SK-N-DZ (cell line): ENCODE data around the gene CRABP2.
A peak's percentile ranks its signal among the peaks of the same experiment; 100 is the strongest.

Experiments
- DNase-seq: peaks from one replicate; pipeline ENCODE4 v3.0.0-alpha.2; 2015; ENCODE audit warnings: low spot score

The CRABP2 gene

DNA sequence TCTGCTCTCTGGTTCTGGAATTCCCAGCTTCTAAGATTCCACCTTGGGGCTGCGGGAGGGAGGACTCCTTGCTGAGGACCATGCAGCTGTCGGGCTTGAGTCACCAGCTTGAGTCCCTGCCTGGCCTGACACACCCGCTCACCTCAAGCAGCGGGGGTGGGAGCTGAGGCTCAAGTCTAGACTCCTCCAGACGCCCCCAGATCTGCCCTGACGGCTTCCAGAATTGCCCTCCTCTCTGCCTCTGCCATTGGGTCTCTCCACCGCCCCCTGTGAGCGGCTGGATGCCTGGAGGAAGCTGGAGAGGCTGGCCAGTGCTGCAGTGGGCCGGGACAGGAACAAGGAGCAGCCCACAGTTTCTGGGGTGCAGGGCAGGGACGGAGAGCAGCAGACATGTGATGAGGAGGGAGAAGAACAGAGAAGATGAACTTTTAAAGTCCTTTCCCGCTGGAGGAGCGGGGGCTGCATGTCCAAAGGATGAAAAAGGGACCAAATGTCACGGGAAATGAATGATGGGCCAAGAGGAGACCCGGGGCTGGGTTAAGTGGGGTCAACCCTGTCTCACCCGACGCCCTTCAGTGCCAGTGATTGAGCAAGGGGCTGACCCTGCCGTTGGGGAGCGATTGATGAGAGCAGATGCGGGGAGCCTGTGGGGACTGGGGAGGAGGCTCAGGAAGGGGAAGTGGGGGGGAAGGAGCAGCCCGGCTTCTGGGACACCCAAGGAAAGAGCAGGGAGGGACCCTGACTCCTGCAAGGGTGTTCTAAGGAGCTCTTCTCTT lies 13.5 kb downstream of the CRABP2 start:
- no peak for DNase-seq

DNA sequence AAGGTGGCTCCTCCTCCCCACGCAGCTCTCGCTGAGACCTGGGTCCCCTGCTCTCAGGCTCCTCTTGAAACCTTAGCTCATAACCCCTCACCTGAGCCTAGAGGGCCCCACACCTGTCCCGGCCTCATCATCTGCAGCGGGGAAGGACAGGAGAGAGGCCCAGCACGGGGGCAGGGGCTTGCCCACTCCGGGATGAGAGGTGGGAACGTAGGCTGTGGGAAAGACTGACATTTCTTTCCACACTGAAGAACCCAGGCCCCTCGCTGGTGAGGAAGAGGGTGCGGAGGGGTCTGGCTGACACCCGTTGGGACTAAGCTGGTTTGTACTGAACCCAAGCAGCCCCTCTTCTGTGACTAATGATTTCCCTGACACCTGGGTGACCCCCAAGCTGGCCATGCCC lies 14.2 kb downstream of the CRABP2 start:
- no peak for DNase-seq

DNA sequence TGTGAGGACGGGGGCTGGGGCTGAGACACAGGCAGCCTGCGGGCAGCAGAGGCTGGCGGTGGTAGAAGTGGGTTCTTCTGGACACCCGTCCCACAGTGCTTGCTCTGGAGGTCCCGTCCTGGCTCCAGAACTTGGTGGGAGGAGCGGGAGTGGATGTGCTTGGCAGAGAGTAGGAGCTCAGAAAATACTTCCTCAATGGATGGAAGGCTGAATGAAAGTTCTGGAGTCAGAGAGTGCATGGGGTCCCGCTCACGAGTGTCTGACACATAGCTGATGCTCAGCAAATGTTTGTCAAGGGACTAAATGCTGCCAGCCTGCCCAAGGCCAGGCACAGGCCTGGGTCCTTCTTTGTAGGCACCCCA lies 14.7 kb downstream of the CRABP2 start:
- no peak for DNase-seq

DNA sequence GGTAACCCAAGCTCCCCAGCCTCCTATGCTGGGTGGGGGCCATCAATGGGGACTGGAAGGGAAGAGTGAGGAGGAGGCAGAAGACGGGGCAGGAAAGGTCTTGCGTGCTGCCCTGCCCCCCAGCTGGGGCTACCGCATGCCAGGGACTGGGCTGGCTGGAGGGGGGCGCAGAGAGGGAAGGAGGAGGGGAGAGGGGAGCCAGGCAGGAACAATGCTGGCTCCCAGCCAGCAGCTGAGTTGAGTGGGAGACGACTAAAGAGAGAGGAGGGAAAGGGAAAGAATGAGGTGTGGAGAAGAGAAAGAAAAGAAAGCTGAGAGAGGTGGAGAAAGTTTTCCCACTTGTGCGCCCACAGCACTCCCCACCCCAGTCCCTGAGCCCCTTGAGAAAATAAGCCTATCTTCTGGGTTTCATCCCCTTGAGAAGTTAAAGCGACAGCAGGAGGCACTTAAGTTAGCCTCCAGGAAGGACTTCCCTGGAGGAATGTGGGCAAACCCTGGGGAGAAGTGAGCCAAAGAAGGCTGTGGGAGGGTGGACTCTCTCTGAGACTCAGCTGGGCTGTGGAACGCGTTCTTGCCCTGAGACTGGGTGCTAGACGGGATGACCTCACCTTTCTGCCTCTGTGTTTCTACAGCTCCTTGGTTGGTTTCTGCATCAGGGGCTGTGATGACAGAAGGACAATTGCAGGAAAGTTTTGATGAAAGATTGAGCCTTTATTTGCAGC lies 15.3 kb downstream of the CRABP2 start:
- no peak for DNase-seq

DNA sequence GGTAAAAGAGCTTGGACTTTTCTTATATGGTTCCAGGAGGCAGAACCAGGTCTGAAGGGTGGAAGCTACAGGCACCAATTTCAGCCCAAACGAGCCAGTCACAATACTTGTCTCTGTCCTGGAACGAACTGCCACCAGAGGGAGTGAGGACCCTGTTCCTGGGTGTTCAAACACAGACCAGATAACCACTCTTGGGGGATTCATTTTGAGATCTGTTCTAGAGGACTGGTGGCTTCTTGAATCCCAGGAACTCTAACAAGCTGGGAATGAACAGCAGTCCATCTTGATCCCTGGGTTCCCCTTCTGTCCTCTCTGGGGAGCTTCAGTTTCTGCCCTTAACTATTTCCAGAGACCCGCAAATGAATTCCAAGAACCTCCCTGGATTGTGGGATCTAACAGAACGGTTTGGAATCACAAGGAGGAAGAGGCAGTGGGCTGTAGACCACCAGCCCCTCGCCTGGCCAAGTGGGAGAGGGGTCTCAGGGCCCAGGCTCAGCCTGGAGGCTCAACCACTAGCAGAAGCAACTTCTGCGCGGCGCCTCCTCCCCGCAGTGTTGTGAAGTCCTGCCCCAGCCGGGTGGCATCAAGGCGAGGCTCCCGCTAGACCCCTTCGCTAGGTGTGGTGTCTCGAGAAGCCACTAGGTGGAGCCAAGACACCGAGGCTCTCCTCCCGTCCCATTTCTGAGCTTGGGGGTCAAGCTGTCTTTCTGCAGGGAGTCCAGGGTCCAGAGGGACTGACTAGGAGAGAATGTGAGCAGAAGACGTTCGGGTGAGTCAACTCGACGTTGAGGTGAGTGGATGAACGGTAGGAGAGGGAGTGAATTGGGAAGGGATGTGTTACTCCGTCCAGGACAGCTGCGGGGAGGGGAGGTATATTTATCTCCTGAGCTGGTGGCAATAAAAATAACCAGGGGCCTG lies 16.1 kb downstream of the CRABP2 start:
- peak; percentile 90 for DNase-seq

DNA sequence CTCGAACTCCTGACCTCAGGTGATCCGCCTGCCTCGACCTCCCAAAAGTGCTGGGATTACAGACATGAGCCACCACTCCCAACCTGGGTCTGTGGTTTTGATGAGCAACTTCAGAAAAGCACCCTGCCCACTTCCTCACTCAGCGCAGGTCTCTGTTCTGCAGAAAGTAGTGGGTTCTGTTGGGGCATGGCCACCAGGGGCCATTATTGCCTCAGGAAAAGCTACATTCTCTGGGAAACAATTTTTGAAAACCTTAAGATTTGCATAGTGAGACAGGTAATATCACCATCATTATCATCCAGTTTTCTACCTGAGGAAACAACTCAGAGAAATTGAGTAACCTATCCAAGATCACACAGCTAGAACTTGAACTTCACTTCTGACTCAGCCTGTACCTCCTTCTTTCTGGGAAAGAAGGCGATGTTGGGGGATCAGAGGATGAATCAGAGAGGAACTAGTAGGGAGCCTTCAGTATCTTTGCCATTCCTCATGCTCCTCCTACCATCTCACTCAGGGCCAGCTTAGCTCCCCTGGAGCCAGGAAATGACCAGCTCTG lies 21.1 kb downstream of the CRABP2 start:
- DNase-seq, result no peak

DNA sequence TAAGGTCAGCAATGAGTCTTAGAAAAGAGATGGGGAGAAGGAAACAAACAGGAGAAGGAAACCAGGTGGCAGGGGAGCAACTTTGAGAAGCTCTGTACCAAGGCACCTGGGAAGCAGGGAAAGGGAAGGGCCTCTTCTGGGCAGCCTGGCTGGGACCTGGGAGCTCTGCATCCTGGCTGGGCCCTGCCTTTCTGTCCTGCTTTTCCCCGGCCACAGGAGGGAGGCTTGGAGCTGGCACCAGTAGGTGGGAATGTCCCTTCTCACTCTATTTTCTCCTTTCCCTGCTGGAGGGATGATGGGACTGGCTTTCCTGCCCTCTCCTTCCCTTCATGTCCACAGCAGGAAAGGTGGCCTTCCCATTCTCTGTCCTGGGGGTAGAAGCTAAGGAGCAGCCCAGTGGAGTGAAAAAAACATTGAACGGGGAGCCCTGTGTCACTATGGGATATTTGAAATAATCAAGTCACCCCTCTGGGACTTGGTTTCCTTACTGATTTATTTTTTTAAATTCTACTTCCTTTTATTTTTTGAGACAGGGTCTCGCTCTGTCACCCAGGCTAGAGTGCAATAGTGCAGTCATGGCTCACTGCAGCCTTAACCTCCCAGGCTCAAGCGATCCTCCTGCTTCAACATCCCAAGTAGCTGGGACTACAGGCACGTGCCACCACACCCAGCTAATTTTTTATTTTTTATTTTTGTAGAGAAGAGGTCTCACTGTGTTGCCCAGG lies 23.1 kb downstream of the CRABP2 start:
- no peak for DNase-seq

DNA sequence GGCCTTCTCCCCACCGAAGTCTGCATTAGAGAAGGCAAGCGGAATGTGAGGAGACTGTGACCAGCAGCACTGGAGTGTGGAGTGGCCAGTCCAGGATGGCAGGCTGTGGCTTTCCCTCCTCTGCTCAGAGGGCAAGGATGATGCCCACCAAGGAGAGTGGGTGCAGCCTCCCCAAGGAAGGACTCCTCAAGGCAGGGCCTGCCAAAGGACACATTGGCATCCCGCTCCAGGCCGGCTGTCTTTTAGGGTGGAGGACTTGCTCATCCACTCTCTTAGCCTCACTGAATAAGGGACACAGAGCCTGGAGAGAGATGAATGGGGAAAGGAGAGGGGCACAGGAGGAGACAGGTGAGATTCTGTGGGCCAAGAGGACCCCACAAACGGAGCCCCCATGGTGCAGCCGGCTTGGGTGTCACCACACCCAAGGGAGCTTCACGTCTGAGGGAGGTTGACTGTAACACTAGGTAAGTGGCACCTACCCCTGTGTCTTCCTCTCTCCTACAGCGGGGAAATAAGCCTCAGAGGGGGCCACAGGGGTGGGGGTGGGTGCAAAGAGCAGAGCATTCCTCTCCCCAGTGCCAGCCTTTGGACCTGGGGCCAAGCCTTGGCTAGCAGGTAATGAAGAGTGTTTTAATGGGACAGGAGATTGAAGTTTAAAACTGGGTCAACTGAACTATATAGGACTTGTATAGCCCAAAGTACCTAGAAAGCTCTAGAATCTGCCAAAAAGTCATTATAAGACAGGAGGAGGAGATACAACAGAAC lies 24.0 kb downstream of the CRABP2 start:
- no peak for DNase-seq

DNA sequence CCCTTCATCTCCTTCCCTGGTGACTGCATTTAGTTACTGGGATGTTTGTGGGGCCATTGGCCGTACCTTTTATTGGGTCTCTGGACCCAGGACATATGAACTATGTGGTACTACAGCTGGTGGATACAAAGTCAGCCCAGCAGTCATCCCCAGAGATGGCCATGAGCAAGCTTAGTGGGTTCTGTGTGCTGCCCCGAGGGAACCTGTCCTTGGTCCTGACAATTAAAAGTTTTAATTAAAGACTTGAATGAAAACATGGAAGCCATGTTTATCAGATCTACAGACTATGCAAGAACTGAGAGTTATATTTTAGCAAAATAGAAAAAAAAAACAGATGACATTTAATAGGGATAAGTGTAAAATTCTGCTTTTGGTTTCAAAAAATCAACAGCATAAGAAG lies 25.3 kb downstream of the CRABP2 start:
- no peak for DNase-seq

DNA sequence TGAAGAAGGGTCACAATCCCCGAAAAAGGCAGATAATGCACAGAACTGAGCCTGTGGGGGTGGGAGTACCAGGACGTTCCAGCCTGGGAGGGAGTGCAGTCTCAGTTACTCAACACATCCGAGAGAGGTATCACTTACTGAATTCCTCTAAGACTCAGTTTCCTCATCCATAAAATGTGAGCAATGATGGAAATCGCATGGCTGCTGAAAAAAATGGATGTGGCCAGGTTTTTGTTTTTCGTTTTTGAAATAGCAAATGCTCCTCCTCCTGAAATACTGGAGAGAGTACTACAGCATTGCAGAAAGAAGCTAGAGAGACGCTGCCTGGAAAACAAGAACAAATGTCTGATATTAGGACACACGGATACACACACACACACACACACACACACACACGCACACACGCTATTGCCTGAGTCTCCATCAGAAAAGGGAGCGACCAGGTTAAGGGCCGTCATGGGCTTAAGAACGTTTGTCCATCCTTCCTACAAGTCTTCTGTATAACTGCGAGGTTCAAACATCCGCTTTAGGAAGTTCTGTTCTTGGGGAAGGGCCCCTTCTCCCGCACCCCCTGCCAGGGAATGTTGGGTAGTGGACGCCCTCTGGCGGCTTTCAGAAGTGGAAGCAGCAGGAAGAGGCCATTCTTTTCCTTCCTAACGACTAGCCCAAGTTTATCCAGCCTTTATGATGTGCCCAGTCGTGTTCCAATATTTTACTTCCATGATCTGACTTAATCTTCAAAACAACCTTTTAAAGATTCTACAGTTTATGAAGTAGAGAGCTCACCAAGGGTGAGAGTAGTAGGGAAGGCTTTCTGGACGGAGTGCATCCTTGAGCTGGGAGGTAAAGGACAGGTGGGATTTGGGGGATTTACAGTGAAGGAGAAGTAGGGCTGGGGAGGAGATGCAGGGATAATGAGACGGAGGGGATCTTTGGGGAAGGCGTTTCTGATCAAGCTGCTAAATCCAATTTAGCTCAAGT lies 27.5 kb downstream of the CRABP2 start:
- DNase-seq, result peak; percentile 79

DNA sequence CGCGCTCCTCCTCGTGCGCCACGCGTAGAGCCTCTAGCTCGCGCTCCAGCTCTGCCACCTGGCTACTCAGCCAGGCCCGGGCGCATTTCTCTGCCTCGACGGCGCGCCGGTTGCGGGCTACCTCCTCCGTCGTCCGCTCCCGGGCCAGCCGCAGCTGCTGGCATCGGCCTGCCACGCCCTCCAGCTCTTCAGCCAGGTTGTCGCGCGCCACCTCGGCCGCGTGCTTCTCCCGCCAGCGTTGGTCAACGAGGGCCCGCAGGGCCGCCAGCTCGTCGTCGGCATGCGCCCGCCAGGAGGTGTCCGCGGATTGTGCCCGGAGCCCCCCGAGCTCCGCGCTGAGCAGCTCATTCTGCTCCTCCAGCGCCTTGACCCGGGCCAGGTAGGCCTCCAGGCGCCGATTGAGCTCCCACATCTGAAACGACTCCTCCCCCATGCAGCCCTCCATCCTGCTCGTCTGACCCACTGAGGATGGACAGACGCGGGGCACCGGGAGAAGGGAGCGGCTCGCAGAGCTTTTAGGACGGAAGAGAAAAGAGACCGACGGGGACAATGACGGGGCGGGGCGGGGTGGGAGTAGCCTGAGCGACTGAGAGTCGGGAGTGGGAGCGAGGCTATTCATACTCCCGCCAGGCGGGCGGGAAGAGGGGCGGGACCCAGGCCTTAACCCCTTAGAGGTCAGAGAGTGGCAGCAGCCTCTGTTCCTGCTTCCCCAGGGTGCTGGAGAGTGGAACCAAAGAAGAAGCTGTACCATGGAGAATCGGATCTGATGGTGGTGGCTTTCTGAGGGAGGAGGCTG lies 28.4 kb downstream of the CRABP2 start, which contains the start of gene NES:
Gene NES, minus strand, starts transcription at position 588 of the 796 bp plus-strand sequence. Its CDS starts 143 bp downstream, at position 445.
- DNase-seq, result peak; percentile 87

DNA sequence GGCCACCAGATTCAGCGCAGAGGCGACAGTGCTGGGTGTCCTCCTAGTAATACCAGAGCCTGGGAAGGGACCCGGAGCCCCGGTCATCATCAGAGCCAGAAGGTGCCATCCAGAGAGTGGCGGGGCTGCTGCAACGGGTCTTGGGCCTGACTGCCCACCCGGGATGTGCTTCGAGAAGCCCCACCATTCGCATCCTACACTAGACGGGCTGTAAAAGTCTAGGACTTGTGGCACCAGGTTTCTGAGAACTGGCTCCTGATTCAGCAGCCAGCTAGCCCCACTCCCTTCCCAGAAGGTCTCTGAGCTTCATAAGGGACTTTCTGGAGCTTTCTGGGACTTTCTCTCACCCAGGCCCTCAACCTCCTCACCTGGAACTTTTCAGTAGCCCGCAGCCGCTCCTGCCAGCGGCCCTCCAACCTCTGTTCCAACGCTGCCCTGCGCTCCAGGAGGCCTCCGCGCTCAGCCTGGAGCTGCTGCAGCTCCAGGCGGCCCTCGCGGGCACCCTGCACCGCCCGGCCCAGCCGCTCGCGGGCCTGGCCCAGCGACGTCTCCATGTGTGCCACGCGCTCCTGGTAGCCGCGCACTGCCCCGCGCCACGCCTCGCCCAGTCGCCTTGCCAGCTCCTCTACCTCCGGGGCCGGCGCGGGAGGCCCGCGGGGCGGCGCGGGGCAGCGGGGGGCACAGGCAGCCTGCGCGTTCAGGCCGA lies 29.1 kb downstream of the CRABP2 start:
- DNase-seq, result no peak

DNA sequence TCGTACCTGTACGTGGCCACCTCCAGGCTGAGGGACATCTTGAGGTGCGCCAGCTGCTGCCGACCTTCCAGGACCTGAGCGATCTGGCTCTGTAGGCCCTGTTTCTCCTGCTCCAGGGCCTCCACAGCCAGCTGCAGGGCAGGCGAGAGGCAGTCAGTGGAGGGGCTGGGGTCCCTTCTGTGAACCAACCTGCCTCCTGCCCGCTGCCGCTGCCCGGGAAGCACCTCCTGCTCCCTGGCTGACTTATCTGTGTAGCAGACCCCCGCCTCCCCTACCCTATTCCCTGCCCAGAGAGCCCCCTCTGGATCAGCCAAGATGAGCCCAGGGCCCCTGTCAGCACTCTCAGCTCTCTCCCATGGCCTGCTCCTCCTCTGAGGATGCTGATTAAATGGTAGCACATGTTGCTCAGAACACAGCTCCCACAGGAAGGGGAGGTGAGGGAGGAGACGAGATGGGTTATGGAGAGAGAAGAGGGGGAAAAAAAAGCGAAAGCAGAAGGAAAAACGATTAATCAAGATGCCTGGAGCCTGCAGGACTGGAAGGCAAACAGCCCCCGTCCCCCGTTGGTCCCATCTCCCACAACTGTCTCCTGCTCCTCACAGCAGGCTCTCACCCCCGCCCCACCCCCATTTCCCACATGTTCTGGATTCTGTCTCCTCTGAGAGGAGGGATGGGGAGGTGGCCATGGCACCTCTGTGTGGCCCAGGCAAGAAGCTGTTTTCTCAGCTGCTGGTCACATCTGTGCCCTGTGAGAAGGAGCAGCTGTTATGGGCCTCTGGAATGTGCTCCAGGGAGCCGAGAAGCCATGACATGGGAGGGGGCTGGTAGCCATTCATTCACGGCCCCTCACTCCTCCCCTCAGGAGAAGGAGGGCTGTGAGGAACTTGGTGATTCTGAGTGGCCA lies 29.9 kb downstream of the CRABP2 start:
- peak; percentile 80 for DNase-seq

DNA sequence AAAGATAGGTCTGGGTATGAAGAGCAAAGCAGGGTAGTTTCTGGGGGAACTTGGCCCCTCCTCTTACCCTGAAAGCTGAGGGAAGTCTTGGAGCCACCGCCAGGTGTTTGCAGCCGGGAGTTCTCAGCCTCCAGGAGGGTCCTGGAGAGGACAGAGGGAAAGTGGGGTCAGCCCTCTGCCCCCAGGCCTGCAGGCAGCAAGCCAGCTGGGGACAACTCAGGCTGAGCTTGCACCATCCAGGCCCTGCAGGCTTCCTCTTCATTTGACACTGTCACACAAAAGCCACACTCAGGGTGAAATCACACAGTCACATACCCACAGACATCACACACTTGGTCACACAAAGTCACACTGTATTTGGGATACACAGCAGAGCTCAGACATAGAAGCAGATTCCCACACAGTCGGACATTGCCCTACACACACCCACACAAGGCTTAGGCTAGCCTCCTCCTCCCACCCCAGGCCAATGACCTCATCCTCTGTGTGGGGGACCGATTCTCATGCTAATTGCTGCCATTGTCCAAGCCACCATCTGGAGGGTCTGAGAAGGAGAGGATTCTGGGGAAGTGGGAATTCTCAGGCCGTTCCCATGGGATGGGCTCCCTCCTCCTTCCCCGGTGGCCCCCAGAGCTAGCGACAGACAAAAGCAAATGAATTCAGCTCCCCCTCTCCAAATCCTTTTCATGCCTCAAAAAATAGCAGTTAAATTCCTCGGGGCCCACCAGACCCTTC lies 31.8 kb downstream of the CRABP2 start:
- DNase-seq, result no peak

DNA sequence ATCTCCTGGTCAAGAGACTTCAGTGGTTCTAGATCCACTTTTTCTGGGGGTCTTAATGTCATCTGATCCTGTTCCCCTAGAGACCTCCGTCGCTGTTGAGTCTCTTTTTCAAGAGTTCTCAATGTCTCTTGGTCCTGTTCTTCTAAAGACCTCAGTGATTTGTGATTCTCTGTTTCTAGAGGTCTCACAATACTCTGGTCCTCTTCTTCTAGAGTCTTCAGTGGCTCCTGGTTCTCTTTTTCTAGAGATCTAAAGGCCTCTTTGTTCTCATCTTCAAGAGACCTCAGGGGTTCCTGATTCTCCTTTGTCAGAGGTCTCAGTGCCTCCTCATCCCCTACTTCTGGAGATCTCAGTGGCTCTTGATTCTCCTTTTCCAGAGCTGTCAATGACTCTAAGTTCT lies 33.6 kb downstream of the CRABP2 start:
- DNase-seq, result no peak

DNA sequence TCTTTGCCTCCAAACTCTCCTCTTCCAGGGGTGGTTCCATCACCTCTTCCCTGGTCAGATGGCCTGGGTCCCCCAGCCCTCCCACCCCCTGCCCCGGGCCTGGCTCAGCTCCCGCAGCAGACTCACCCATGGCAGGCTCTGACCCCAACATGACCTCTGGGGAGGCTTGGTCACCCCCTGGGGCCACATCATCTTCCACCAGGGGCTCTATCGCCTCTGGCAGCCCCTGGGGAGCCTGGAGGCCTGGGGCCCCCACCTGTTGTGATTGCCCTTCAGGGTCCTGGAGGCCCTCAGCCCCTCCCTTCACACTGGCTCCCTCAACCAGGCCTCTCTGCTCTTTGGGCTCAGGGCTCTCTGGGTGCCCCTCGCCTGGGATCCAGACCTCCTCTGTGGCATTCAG lies 34.6 kb downstream of the CRABP2 start:
- DNase-seq, result no peak
